Subcutaneous abdominal adipose tissue (tissue), 5 donors: ENCODE measurements around the gene STX4.
"Not testable (repeated sequence)": the region's sequence is repeated elsewhere in the genome, so short reads cannot be mapped to it uniquely, and the experiment has no call there.

Experiments
- H3K27ac ChIP-seq: one replicate; pipeline ENCODE4 v1.7.0; 2013; ENCODE audit warnings: low read depth, mild to moderate bottlenecking, inconsistent platforms, low read length, moderate library complexity
- H3K27me3 ChIP-seq, 5 donors: one replicate each; pipeline ENCODE4 v1.7.0; 2013; ENCODE audit warnings: low read length in 5 of 5, inconsistent platforms in 1 of 5; ENCODE audit not compliant: control insufficient read depth in 5 of 5, insufficient read depth in 4 of 5
- H3K36me3 ChIP-seq, 5 donors: one replicate each; pipeline ENCODE4 v1.7.0; 2013; ENCODE audit warnings: low read length in 5 of 5; ENCODE audit not compliant: control insufficient read depth in 5 of 5, insufficient read depth in 5 of 5
- H3K4me1 ChIP-seq, 5 donors: one replicate each; pipeline ENCODE4 v1.7.0; 2013; ENCODE audit warnings: low read length in 5 of 5, mild to moderate bottlenecking in 3 of 5, moderate library complexity in 1 of 5; ENCODE audit not compliant: control insufficient read depth in 5 of 5, insufficient read depth in 5 of 5
- H3K4me3 ChIP-seq, 5 donors: one replicate each; pipeline ENCODE4 v1.7.0; 2013; ENCODE audit warnings: low read length in 5 of 5, low read depth in 1 of 5
- H3K9ac ChIP-seq, 5 donors: one replicate each; pipeline ENCODE4 v1.7.0; 2013; ENCODE audit warnings: low read length in 5 of 5, mild to moderate bottlenecking in 4 of 5, moderate library complexity in 3 of 5
- H3K9me3 ChIP-seq, 5 donors: one replicate each; pipeline ENCODE4 v1.7.0; 2013; ENCODE audit warnings: low read length in 5 of 5; ENCODE audit not compliant: control insufficient read depth in 5 of 5
- donor health status: healthy.
- donor health status: healthy.
- donor health status: healthy.
- donor health status: healthy.
- donor health status: healthy.

STX4 gene

DNA sequence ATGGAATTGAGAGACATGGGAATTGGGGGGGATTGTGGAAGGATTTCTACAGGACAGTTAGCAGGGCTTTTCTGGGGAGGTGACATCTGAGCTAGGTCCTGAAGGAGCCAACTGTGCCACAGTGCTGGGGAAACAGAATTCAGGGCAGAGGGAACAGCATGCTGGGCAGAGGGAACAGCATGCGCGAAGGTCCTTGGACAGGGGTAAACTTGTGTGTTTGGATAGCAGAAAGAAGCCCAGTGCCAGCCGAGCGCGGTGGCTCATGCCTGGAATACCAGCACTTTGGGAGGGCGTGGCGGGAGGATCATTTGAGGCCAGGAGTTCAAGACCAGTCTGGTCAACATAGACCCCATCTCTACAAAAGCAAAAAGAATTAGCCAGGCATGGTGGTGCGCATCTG, 26.8 kb upstream of the STX4 start:
- no peaks in the 10 kb centered on the region for H3K36me3 ChIP-seq
- H3K9me3 ChIP-seq: peaks cover 0 to 2% (median 0%) of the 10 kb centered on the region in 5 donors
- peaks cover 0 to 13% (median 0%) of the 10 kb centered on the region in 5 donors for H3K4me1 ChIP-seq
- H3K9ac ChIP-seq: no peak overlapping the region
- no peak overlapping the region for H3K4me3 ChIP-seq
- peaks cover 15 to 34% (median 28%) of the 10 kb centered on the region in 5 donors for H3K27me3 ChIP-seq
- no peak overlapping the region for H3K27ac ChIP-seq

DNA sequence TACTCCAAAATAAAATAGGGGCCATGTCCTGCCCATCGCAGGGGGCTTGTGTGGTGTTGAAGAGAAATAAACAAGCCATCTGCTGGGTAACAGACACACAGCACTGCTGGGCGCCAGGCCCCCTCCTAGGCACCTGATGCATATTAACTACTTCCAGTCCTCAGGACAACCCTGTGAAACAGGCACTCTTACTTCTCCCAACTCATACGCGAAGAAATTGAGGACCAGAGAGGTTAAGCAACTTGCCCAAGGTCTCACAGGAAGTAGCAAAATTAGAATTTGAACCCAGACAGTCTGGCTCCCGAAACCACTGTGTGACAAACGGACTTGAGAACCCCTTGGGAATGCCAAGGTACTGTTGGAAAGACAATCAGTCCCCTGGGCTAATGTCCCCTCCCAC, 25.7 kb upstream of the STX4 start:
- Histone ChIP-seq H3K9ac (no peak overlapping the region), H3K27ac (no peak overlapping the region), H3K27me3 (peaks cover 19 to 40% (median 31%) of the 10 kb centered on the region in 5 donors), H3K9me3 (peaks cover 0 to 2% (median 0%) of the 10 kb centered on the region in 5 donors), H3K36me3 (no peaks in the 10 kb centered on the region), H3K4me1 (peaks cover 0 to 2% (median 0%) of the 10 kb centered on the region in 5 donors), H3K4me3 (no peak overlapping the region)

DNA sequence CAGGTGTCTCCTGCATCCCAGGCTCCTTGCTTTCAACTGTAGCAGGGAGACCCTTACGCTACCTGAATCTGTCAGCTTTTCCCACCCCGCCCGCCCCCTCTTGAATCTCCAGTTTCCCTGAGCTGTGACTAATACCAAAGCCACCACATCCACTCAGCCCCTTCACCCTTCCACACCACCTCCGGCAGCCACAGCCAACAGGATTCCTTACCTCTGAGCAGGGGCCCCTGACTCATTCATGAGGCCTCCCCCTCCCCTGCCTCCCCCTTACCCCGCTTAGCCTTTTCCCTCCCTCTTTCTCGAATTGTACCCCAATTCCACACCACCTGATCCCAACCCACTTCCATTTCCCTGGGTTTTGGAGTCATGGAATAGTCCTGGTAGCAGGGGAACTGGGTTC, 25.2 kb upstream of the STX4 start:
- peaks cover 19 to 40% (median 31%) of the 10 kb centered on the region in 5 donors for H3K27me3 ChIP-seq
- H3K4me1 ChIP-seq: no peaks in the 10 kb centered on the region
- H3K36me3 ChIP-seq: no peaks in the 10 kb centered on the region
- H3K9ac ChIP-seq: no peak overlapping the region
- no peak overlapping the region for H3K27ac ChIP-seq
- H3K9me3 ChIP-seq: peaks cover 0 to 2% (median 0%) of the 10 kb centered on the region in 5 donors
- no peak overlapping the region for H3K4me3 ChIP-seq

DNA sequence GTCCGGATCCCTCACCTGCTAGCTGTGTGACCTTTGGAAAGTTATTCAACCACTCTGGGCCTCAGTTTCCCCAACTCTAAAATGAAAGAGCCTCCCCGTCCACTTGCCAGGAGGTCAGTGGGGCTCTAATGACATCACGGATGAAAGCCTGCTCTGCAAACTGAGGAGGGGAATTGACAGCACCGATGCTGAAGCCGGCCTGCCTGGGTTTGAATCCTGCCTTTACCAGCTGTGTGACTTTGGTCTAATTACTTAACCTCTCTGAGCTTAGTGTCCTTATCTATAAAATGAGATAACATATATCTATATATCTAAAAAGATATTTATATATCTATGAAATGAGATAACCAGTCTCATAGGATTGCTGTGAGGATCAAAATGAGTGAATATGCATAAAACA, 24.8 kb upstream of the STX4 start:
- H3K4me1 ChIP-seq: no peaks in the 10 kb centered on the region
- no peaks in the 10 kb centered on the region for H3K36me3 ChIP-seq
- H3K27ac ChIP-seq: no peak overlapping the region
- H3K9me3 ChIP-seq: peaks cover 0 to 2% (median 0%) of the 10 kb centered on the region in 5 donors
- no peak overlapping the region for H3K4me3 ChIP-seq
- H3K27me3 ChIP-seq: peaks cover 19 to 40% (median 31%) of the 10 kb centered on the region in 5 donors
- H3K9ac ChIP-seq: no peak overlapping the region

DNA sequence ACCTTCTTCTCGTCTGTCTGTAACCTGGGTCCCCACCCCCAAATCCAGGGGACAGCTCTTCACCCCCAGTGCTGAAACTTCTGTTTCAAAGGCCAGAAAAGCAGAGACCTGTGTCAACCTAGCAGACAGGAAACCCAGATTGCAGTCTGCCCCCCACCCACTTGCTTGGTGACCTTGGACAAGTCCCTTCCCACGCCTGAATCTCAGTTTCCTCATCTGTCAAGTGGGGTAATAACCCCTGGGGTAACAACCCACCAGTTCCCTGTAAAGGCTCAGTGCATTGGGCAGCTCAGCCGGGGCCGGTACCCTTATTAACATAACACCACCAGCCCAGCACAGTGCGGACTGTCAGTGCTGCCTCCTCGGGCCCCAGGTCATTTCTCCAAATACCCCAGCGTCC, 24.2 kb upstream of the STX4 start:
- Histone ChIP-seq H3K27ac (no peak overlapping the region), H3K27me3 (peaks cover 19 to 40% (median 31%) of the 10 kb centered on the region in 5 donors), H3K4me1 (no peaks in the 10 kb centered on the region), H3K4me3 (no peak overlapping the region), H3K36me3 (no peaks in the 10 kb centered on the region), H3K9me3 (peaks cover 0 to 2% (median 0%) of the 10 kb centered on the region in 5 donors), H3K9ac (no peak overlapping the region)

DNA sequence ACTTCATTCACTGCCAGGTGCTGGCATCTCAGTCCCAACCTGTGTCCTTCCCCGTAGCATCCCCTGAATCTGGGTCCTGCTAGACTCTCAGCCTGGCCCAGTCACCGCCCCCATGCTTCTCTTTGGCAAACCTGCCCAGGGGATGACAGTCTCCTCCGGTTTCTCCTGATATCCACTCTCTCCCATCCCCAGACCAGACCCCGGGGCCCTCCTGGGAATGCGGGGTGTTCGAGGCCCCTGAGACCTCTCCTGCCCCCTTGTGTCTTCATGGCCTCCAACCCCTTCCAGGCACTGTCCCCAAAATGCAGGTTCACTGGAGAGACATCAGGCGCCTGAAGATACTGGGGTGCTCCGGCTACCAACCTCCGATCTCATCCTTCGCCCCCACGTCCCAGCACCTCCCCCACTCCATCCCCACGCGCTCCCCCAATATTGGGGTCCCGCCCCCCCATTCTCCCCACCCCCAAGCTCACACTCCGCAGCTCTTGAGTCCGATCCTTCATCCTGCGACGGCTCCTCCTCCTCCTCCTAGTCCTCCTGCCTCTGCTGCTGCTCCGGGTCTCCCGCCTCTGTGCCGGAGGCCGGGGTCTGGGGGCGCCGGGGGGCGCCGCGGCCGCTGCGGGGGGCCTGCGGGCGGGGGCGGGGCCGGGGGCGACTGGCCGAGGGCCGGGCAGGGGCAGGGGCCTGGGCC, 23.3 kb upstream of the STX4 start:
- no peak overlapping the region for H3K9ac ChIP-seq
- H3K9me3 ChIP-seq: peaks cover 0 to 2% (median 0%) of the 10 kb centered on the region in 5 donors
- H3K27ac ChIP-seq: no peak overlapping the region
- H3K36me3 ChIP-seq: no peaks in the 10 kb centered on the region
- no peak overlapping the region for H3K4me3 ChIP-seq
- peaks cover 19 to 40% (median 32%) of the 10 kb centered on the region in 5 donors for H3K27me3 ChIP-seq
- no peaks in the 10 kb centered on the region for H3K4me1 ChIP-seq

DNA sequence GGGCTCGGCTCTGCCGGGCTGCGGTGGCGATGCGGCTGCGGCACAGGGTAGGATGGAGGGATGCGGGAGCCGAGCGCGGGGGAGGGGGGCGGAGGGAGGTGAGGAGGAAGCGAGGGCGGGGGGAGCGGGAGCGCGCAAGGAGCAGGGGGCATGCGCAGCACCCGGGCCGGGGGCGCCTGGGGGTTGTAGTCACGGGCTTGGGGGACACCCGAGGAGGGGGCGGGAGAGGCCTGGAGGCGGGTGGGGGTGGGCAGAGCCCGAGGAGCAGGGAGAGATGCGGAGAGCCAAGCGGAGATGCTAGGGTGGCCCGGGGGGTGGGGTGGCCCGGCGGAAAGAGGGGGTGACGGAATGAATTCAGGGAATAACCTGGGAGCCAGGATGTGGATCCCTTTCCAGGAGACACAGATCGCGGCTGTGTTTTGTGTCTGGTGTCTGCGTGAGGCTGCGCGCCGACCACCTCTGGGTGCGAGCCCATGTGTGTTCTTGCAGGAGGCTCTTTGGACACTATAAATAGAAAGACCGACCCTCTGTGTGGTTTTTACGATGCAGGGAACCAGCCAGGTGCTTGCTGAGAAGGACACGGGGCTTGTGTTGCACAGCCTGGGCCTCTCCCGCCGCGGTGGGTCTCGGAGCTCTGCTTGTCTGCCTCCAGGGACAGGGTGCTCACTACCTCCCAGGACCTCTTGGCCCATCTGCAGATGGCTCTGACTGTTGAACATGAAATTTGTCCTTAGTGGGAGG, 22.6 kb upstream of the STX4 start, which contains the start of gene STX1B:
Gene STX1B (minus strand): TSS at position 54 of the 741 bp plus-strand sequence. CDS start 242 bp downstream, outside the sequence.
- Histone ChIP-seq H3K36me3 (no peaks in the 10 kb centered on the region), H3K4me3 (no peak within 1 kb of the TSS), H3K4me1 (no peaks in the 10 kb centered on the region), H3K27me3 (peaks cover 19 to 40% (median 35%) of the 10 kb centered on the region in 5 donors), H3K9ac (no peak within 1 kb of the TSS), H3K27ac (no peak within 1 kb of the TSS), H3K9me3 (peaks cover 0 to 2% (median 0%) of the 10 kb centered on the region in 5 donors)

DNA sequence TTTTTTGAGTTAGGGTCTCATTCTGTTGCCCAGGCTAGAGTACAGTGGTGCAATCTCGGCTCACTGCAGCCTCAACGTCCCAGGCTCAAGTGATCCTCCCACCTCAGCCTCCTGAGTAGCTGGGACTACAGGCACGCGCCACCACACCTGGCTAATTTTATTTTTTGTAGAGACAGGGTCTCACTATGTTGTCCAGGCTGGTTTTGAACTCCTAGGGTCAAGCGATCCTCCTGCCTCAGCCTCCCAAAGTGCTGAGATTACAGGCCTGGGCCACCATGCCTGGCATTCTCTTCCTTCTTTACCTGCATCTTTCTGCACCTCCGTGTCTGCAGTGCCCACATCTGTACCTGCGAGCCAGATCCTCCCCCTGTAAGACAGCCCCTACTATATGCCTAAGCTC, 21.5 kb upstream of the STX4 start:
- H3K4me3 ChIP-seq, H3K9me3 ChIP-seq, H3K36me3 ChIP-seq, H3K9ac ChIP-seq, H3K27ac ChIP-seq, H3K4me1 ChIP-seq: not testable (repeated sequence)
- H3K27me3 ChIP-seq: peaks cover 19 to 39% (median 30%) of the 10 kb centered on the region in 5 donors

DNA sequence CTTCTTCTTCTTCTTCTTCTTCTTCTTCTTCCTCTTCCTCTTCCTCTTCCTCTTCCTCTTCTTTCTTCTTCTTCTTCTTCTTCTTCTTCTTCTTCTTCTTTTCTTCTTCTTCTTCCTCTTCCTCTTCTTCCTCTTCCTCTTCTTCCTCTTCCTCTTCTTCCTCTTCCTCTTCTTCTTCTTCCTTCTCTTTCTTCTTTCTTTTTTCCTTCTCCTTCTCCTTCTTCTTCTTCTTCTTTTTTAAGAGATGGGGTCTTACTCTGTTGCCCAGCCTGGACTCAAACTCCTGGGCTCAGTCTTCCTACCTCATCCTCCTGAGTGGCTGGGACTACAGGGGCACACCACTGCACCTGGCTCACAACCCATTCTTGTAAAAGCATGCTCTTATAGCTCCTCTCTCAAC, 20.1 kb upstream of the STX4 start:
- H3K9me3 ChIP-seq, H3K36me3 ChIP-seq, H3K9ac ChIP-seq, H3K4me3 ChIP-seq, H3K27ac ChIP-seq, H3K4me1 ChIP-seq: not testable (repeated sequence)
- H3K27me3 ChIP-seq: peaks cover 14 to 30% (median 28%) of the 10 kb centered on the region in 5 donors

DNA sequence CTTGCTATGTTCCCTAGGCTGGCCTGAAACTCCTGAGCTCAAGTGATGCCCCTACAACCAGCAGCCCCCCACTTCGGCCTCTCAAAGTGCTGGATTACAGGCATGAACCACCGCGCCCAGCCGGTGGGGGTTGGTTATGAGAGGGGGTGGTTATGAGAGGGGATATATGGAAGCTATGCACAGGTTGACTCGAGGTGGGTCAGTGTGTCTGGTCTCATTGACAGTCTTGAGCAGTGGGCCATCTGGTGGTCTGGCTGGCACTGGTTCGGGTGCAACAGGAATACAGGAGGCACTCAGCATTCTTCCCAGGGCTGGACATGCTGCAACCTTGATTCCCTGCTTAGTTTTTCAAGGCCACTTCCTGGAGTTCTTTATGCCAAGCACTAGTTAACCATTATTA, 17.3 kb upstream of the STX4 start:
- Histone ChIP-seq H3K4me3 (no peak overlapping the region), H3K9ac (no peak overlapping the region), H3K27ac (no peak overlapping the region), H3K36me3 (no peaks in the 10 kb centered on the region), H3K9me3 (no peaks in the 10 kb centered on the region), H3K27me3 (peaks cover 5 to 16% (median 12%) of the 10 kb centered on the region in 5 donors), H3K4me1 (no peaks in the 10 kb centered on the region)
